GM21619 (cell line): ENCODE measurements around the gene GNAI2.
"Not testable (repeated sequence)": the region's sequence is repeated elsewhere in the genome, so short reads cannot be mapped to it uniquely, and the experiment has no call there.

ENCODE experiments used
- ATAC-seq: cut with Tn5 transposase; IDR thresholded peaks from one replicate; pipeline ENCODE4 v1.9.1; 2021; ENCODE audit not compliant: unreplicated experiment

GNAI2 gene

GRCh38 chr3:50224639-50225038 lies 11.4 kb upstream of the GNAI2 start:
- ATAC-seq, result no peak

DNA sequence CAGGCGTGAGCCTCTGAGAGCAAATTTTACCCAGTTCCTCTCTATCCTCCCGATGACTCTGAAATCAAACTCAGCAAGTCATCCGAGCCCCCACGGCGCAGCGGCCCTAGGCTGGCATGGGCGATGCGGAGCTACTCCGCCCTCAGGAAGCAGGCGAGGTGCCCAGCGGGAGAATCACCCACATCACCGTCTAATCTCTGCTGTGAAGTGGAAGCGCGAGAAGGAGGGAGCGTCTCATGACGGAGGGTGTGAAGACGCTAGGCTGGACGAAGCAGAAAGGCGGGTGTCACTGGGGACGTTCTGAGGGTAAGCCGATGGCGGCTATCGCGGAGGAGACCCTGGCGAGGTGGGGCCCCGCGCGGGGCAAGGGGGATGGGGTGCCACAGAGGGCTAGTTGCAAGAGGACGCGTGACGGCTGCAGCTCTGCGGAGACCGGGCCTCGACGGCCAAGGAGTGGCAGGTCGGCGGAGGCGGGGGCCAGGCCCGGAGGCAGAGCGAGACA lies 9.1 kb upstream of the GNAI2 start:
- no peak for ATAC-seq

DNA sequence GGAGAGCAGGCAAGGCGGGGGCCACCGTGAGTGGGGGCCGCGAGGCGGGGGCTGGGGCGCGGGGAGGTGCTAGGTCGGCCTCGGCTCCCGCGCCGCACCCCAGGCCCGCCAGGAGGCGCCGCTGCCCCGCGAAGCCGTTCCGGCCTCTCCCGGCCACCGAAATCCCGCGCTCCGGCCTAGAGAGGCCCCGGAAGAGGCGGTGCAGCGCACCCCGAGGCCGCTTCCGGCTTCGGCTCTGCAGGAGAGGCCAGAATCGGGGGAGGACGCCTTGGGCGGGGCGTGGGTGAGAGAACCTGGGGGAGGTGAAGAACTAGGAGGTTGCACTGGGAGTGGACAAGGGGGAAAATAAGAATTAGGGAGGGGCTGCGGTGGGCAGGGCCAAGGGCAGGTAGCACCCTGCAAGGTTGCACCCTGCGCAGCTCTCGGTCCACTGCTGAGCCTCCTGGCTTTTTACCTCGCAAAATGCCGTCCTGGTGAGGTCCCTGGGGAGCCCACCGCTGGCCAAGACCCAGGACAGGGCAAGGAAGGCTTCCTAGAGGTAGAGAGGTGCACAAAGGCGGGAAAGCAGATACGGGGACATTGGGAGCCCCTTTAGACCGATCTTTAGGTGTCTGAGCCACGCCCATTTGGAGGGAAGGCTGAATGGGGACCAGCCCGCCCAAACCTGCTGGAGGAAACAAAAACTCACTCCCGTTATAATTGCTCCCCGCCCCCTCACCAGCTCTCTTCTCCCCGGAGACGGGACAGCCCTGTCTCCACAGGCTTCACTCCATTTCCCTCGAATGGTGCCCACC lies 8.4 kb upstream of the GNAI2 start:
- peak; percentile 78 for ATAC-seq

DNA sequence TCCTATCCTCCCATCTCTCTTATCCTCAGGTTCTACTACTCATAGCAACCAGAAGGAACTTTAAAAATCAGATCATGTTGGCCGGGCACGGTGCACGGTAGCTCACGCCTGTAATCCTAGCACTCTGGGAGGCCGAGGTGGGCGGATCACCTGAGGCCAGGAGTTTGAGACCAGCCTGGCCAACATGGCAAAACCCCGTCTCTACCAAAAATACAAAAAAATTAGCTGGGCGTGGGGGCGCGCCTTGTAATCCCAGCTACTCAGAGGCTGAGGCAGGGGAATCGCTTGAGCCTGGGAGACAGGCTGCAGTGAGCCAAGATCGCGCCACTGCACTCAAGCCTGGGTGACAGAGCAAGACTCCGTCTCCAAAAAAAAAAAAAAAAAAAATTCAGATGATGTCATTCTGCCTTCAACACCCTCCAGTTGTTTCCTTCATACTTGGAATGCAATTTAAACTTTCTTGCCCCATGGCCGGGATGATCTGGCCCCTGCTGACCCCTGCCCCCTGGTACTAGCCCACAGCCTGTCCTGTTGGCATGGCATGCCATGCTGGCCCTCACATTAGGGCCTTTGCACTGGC lies 7.7 kb upstream of the GNAI2 start:
- not testable (repeated sequence) for ATAC-seq

GRCh38 chr3:50229490-50229889 lies 6.5 kb upstream of the GNAI2 start:
- ATAC-seq, result no peak

DNA sequence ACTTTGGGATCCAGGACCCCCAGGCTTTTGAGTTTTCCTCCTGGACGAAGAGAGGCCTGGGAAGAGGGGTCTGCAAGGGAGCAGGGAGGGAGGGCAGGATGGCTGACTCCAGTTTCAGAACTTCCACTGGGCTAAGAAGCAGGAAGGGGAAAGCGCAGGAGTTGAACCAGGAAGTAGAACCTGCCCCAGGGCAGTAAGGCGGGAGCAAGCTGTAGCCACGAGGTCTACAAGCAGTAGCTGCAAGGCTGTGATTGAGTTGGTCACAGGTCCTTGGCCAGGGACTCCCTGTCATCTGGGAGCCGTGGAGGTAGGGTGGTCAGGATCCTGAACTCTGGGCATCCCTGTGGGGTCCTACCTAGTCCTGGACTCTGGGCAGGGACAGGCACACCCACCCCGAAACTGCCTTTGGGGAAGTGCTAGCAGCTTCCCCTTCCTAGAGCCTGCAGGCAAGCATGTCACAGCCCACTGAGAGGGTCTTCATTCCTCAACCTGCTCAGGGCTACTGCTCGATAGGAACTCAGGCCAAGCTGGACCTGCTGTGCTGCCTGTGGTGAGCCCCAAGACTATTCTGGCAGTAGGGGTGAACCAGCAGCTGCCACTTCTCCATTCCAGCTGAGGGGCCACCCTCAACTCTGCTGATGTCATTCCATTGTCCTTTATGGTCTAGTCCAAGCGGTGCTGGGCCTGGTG lies 5.8 kb upstream of the GNAI2 start:
- ATAC-seq, result no peak

DNA sequence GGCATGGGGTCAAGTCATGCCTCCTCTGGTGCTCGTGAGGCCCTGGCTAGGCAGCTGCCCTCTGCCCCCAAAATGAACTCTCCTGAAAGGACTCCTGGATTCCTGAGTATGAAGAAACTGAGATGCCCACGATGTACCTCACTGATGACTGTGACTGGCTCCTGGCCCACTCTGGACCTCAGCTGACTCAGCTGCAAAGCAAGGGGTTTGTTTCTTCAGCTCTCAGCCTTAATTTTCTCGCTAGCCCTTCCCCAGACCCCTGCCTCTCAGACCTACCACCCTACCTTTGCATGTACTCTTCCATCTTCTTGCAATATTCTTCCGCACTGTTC lies 5.2 kb upstream of the GNAI2 start:
- no peak for ATAC-seq

- no peak for ATAC-seq
Measured at GRCh38 chr3:50231581-50231980, 4.4 kb upstream of the GNAI2 start.

DNA sequence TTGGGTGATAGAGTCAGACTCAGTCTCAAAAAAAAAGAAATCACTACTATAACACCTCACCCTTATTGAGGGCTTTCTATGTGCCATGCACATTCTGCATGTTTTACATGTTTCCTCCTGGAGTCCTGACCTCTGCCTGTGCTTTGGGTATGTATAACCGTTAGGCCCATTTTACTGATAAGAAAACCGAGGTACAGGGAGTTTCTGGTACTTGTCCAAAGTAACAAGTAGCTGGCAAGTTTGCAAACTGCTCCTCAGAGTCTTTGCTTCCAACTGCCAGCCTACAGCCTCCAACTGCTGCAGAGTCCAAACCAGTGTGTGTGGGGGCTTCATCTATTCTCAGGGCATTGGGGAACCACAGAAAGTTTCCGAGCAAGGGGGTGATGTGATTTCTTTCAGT lies 3.7 kb upstream of the GNAI2 start:
- no peak for ATAC-seq

DNA sequence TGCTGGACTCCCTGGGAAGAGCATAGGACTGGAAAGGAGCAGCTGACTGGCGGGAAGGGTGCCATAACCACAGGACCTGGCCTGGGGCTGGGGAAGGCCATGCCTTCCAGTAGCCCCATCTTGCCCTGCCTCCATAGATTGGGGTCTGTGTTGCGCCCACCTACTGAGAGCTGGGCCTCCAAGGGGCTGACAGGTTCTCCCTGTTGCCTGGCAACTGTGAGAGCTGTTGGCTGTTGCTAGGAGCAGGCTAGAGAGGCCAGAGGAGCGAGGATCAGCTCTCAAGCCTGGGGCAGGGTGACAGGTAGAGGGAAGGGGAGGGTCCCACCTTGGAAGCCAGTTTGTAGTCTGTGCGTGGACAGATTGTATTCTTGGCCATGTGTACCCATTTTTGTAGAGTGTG lies 2.8 kb upstream of the GNAI2 start:
- ATAC-seq, result no peak

DNA sequence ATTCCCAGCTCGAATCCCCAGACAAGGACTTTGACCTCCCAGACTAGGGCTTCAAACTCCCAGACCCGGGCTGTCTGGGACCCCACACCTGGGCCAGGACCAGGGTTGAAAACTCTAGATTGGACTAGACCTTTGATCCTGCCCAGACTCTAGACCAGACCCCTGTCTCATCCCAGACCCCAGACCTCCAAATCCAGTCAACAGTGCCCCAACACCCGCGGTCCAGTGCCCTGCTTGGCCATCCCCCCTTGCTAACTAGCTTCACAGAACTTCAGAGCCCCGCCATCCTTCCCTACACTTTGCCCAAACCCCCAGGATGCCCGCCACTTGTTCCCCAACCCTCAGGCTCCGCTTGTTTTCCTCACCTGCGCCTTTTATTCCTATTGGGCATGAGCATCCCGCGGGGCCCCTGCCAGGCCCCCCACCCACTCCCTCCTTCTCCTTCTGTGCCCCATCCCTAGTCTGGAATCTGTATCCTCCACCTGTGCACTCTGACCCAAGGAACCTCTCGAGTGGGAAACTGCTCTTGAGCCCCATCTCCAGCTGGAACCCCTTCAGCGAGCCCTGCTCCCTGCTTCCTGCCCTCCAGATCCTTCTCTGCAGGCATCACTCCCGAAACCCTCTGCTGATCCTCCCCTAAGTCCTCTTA lies 604 bp downstream of the GNAI2 start:
- no peak for ATAC-seq

- no peak for ATAC-seq
Measured at GRCh38 chr3:50237133-50237651, 1.2 kb downstream of the GNAI2 start.

DNA sequence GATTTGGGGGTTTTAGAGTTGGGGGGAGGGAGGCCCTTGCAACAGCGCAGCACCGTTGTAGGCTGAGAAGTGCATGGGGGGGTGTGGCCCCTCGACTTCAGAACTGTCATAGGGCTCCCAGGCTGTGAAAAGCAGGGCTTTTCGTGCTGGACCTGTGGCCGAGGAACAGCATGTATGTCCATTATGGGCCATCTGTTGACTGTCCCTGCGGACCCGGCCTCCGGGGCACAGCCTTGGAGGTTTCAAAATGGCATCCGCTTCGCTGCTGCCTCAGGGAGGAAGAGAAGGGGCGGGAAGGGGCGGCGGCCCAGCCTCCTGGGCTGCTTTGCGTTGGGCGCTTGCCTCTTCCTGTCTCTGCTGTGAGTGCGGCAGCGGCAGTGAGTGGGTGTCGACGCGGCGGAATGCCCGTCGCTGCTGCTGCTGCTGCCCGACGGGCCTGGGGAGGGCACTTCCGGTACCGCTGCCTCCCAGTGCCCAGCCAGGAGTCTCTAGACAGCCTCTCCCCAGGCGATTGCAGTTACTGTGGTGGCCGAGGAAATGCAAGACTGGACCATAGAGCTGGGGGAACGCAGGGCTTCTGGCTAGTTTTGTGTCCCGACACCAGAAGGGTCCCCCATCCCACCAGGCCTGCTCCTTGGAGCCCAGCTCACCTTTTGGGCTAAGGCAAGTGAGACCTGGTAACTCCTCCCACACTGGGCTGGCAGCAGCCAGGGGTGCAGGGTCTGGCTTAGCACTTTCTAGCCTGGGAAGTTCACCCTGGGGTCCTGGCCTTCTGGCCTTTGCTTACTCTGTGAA lies 1.9 kb downstream of the GNAI2 start:
- ATAC-seq, result peak; percentile 21

DNA sequence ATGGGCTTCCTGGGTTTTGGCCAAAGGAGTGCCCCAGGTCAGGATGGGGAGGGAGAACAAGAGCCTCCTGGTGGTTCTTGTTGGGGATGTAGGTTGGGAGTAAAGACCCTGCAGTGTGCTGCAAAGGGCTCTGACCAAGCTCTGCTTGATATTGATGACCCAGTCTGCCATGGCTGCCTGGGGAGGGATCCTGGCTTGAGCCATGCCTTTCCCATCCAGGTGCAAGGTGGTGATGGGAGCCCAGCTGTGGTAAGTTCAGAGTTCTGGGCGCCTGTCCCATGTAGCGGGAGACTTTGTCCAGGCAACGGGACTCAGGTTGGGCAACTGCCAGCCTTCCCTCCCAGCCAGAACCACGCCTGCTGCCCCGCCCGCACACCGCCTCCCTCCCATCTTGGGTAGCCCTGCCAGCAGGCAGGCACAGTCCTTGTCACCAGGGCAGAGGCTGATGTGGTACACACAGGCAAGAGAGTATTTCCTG lies 2.6 kb downstream of the GNAI2 start:
- ATAC-seq, result no peak

DNA sequence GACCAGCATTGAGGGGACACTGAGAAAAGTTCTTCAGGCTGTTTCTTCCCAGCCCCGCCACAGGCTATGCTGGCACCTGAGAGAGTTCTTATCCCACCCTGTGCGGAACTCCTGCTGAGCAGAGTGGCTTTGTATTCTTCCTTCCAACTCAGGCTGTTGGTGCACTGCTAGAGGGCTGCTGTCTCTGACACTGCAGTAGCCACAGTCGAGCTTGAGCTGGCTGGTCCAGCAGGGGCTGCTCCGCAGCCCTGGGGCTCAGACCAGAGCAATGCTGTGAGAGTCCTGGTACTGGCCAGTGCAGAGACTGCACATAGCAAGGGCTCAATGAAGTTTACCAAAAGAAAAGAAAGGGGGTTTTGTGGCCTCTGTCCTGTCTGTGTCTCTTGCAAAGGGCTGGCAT lies 3.6 kb downstream of the GNAI2 start:
- ATAC-seq, result no peak

DNA sequence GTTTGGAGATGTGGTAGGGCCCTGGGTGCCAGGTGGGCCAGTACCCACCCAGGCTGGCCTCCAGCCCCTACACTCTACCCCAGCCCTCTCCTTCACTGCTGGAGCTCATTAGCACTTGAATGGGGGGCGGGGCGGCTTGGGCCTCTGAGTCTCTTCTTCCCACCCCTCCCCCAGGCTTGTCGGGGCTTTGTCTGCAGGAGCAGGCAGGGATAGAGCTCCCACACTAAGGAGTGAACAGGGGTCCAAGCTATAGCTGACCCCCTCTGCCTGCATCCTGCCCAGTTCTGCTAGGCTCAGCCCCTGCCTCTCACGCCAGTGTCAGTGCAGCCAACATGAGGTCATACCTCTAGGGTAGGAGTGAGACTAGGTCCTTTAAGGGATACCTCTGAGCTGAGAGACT lies 5.2 kb downstream of the GNAI2 start:
- no peak for ATAC-seq

- no peak for ATAC-seq
Measured at GRCh38 chr3:50241713-50242380, 5.8 kb downstream of the GNAI2 start.

GRCh38 chr3:50242381-50242770 lies 6.4 kb downstream of the GNAI2 start:
- ATAC-seq, result no peak

DNA sequence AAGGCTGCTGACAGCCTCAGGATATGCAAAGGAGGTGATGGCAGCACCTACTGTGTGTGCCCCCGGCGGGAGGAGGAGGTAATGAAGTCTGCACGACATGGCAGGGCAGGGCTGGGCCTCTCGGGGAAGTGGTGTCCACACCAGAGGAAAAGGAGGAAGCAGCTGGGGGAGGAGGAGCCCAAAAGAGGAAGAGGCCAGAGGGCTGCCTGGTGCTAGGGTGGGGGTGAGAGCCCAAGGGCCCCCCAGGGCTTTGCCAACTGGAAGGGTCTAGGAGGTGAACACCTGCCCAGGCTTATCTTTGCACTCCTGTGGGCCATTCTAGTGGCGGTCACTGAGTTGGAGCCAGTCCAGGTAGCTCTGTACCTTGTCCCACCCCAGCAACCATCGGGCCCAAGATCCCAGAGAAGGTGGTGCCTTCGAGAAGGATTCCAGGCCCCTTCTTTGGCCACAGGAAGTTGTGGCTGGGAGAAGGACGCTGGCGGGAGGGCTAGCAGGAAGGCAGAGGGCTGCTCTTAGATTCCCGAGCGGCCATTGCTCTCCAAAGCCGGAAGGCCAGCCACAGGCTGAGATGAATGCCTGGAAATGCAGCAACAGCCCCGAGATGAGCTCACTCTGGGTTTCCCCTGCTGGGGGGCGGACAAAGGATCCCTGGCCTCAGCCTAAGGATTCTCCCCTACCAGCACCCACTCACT lies 7.0 kb downstream of the GNAI2 start:
- no peak for ATAC-seq

DNA sequence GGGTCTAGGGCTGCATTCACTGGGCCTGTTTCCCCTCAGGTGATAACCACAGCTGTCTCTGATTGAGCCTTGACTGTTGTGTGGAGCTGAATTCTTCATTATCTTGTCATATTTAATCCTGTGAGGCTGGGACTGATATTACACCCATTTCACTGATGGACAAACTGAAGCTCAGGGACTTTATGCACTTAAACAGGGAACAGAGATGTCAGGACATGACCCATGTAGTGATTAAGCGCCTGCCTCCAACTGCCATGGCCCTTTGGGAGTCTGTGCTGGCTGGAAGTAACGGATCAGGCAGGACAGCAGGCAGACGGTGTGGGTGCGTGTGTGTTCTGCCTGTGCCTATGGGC lies 7.5 kb downstream of the GNAI2 start:
- no peak for ATAC-seq
